ENCODE measurements around the gene TMEM132A.

Gene TMEM132A

GRCh38 chr11:60923800-60924109 is 505 bp upstream of the TMEM132A start:
- no peak for DNase-seq

GRCh38 chr11:60924906-60925853 is 920 bp downstream of the TMEM132A start:
- DNase-seq: no peak

GRCh38 chr11:60925868-60926267 is 1.6 kb downstream of the TMEM132A start:
- no peak for DNase-seq

- no peak for DNase-seq
Observed at GRCh38 chr11:60926500-60926899, 2.2 kb downstream of the TMEM132A start.

GRCh38 chr11:60927061-60927592 is 2.9 kb downstream of the TMEM132A start:
- no peak for DNase-seq

GRCh38 chr11:60927600-60927999 is 3.3 kb downstream of the TMEM132A start:
- DNase-seq: no peak

GRCh38 chr11:60928563-60929001 is 4.3 kb downstream of the TMEM132A start:
- DNase-seq: no peak

- no peak for DNase-seq
Observed at GRCh38 chr11:60929764-60930163, 5.5 kb downstream of the TMEM132A start.

- no peak for DNase-seq
Observed at GRCh38 chr11:60930394-60930793, 6.1 kb downstream of the TMEM132A start.

GRCh38 chr11:60931917-60932316 is 7.7 kb downstream of the TMEM132A start:
- DNase-seq: no peak

GRCh38 chr11:60932605-60933356 is 8.5 kb downstream of the TMEM132A start:
- no peak for DNase-seq

GRCh38 chr11:60933416-60934123 is 9.3 kb downstream of the TMEM132A start:
- DNase-seq: no peak

GRCh38 chr11:60934124-60934789 is 10.0 kb downstream of the TMEM132A start:
- DNase-seq: no peak

- DNase-seq: no peak
Observed at GRCh38 chr11:60934790-60935605, 10.7 kb downstream of the TMEM132A start.

GRCh38 chr11:60935676-60936442 is 11.6 kb downstream of the TMEM132A start:
- DNase-seq: no peak

- no peak for DNase-seq
Observed at GRCh38 chr11:60936467-60937143, 12.3 kb downstream of the TMEM132A start.

- DNase-seq: no peak
Observed at GRCh38 chr11:60937144-60937527, 12.9 kb downstream of the TMEM132A start.

- DNase-seq: no peak
Observed at GRCh38 chr11:60937811-60938210, 13.6 kb downstream of the TMEM132A start.

- no peak for DNase-seq
Observed at GRCh38 chr11:60938500-60938899, 14.2 kb downstream of the TMEM132A start.

- DNase-seq: no peak
Observed at GRCh38 chr11:60939301-60939700, 15.0 kb downstream of the TMEM132A start.

Measured in DMS153 (cell line).